Osteocyte (in vitro differentiated cells): ENCODE results near the gene GNAO1. TPM values are rescaled to one million over a fixed set of nuclear protein-coding genes. Genes with fewer than 3 reads are reported as not detected.

Experiments
- DNase-seq: peaks from one replicate; pipeline ENCODE4 v3.0.0; 2021; ENCODE audit warnings: mixed read lengths; ENCODE audit not compliant: unreplicated experiment; ENCODE audit errors: extremely low spot score
- H3K27ac Mint-ChIP-seq: one replicate; pipeline ENCODE4 v1.8.0; 2021; ENCODE audit warnings: mild to moderate bottlenecking, mixed read lengths; ENCODE audit not compliant: unreplicated experiment
- H3K27me3 Mint-ChIP-seq: one replicate; pipeline ENCODE4 v1.8.0; 2021; ENCODE audit warnings: mixed read lengths; ENCODE audit not compliant: unreplicated experiment
- H3K36me3 Mint-ChIP-seq: one replicate; pipeline ENCODE4 v1.8.0; 2021; ENCODE audit warnings: mixed read lengths; ENCODE audit not compliant: unreplicated experiment
- H3K4me1 Mint-ChIP-seq: one replicate; pipeline ENCODE4 v1.8.0; 2021; ENCODE audit warnings: mixed read lengths; ENCODE audit not compliant: unreplicated experiment
- H3K4me3 Mint-ChIP-seq: one replicate; pipeline ENCODE4 v1.8.0; 2021; ENCODE audit warnings: mild to moderate bottlenecking, moderate library complexity, mixed read lengths; ENCODE audit not compliant: unreplicated experiment
- H3K9me3 Mint-ChIP-seq: one replicate; pipeline ENCODE4 v1.8.0; 2021; ENCODE audit warnings: mixed read lengths; ENCODE audit not compliant: unreplicated experiment
- CTCF ChIP-seq: fragments of 200-600 bp; sonication (generic); IDR thresholded peaks from 2 replicates; pipeline ENCODE4 v1.5.0; 2021; ENCODE audit warnings: antibody characterized with exemption, mild to moderate bottlenecking, moderate library complexity
- total RNA-seq: library from RNA; stranded (reverse); gene quantifications from 2 replicates; pipeline ENCODE4 v1.2.1, GENCODE V29; 2021

GNAO1 gene
- total RNA-seq, 1 donor from 2014 or later = 0.56 TPM

DNA sequence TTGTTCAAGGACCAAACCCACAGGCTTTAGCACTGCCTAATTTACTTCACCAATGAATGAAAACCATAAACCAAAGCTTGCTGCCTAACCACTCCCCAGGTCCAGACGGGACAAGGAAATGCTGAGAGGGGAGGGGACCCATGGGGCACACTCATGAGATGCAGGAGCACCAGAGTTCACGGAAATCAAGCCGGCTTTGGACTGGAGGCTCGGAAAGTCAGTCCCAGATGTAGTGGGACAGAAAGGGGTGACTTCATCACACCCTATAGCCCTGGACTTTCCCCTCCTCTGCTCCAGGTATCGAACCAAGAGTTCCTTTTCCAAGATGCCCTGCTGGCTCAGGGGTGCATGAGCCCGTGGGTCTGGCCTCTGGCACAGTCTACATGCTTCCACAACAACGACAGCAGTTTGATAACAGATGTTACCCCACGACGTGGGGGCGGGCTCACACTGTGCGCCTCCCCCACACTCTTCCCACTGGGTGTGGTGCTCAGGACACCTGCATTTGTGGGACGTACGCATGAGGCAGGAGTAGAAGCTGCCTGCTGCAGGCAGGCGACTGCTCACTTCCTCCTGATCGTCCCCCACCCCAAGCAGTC is 170.9 kb downstream of the GNAO1 start:
- TF ChIP-seq CTCF = no peak
- Mint-ChIP-seq H3K4me3 (no peak overlapping the region), H3K4me1 (peaks cover 18% of the 10 kb centered on the region), H3K27me3 (no peaks in the 10 kb centered on the region), H3K9me3 (no peaks in the 10 kb centered on the region), H3K36me3 (peaks cover 23% of the 10 kb centered on the region), H3K27ac (no peak overlapping the region)
- DNase-seq = no peak

DNA sequence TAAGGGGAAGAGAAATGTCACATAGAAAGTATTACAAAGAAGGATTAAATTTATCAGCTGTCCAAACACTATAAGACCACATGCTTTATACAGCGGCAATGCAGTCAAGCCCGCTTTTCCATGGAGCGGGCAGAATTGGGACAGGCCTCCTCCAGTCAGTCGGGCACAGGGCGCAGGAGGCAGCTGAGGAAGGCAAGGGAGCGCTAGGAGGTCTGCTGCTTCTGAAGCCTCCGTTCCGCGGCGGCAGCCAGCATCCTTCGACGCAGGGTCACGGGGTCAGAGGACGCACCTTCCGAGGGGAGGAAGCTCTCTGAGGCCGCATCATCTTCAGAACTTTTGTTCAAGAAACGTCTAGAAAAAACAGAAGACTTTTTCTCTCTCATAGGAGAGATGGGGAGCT is 171.4 kb downstream of the GNAO1 start:
- TF ChIP-seq CTCF = no peak
- H3K27ac Mint-ChIP-seq = no peak overlapping the region
- H3K36me3 Mint-ChIP-seq = peaks cover 26% of the 10 kb centered on the region
- no peak for DNase-seq
- no peaks in the 10 kb centered on the region for H3K27me3 Mint-ChIP-seq
- peaks cover 12% of the 10 kb centered on the region for H3K4me1 Mint-ChIP-seq
- H3K4me3 Mint-ChIP-seq = no peak overlapping the region
- no peaks in the 10 kb centered on the region for H3K9me3 Mint-ChIP-seq

DNA sequence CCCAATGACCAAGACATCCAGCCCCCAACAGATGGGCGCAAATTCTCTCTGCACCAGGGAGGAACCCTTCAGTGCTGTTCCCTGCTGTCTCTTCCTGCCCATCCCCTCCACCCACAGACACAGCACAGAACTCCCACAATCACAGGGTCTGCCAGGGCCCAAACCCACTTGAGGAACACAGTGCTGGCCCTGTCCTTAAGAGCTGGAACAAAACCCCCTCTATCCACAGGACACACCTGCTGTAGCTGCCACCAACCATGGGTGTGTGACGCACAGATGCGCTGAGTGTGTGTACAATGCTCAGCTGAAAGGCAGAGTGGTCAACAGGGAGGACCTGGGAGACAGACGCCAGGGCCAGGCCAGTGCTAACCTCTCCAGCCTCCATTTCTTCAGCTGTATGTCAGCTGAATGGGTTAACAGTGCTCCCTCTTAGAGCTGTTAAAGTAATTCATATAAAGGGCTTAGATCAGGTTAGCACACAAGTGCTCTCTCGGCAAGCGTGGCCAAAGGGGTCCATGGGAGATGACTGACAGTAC is 172.0 kb downstream of the GNAO1 start:
- no peak for DNase-seq
- Mint-ChIP-seq H3K4me1 (peaks cover 7% of the 10 kb centered on the region), H3K27ac (no peak overlapping the region), H3K27me3 (no peaks in the 10 kb centered on the region), H3K36me3 (peaks cover 29% of the 10 kb centered on the region), H3K9me3 (no peaks in the 10 kb centered on the region), H3K4me3 (no peak overlapping the region)
- no peak for TF ChIP-seq CTCF

- H3K4me3 Mint-ChIP-seq = no peak overlapping the region
- DNase-seq = no peak
- H3K4me1 Mint-ChIP-seq = peaks cover 3% of the 10 kb centered on the region
- H3K36me3 Mint-ChIP-seq = peaks cover 35% of the 10 kb centered on the region
- no peak for TF ChIP-seq CTCF
- H3K27ac Mint-ChIP-seq = no peak overlapping the region
- no peaks in the 10 kb centered on the region for H3K27me3 Mint-ChIP-seq
- no peaks in the 10 kb centered on the region for H3K9me3 Mint-ChIP-seq
Measured at GRCh38 chr16:56363781-56364565, 172.7 kb downstream of the GNAO1 start.

DNA sequence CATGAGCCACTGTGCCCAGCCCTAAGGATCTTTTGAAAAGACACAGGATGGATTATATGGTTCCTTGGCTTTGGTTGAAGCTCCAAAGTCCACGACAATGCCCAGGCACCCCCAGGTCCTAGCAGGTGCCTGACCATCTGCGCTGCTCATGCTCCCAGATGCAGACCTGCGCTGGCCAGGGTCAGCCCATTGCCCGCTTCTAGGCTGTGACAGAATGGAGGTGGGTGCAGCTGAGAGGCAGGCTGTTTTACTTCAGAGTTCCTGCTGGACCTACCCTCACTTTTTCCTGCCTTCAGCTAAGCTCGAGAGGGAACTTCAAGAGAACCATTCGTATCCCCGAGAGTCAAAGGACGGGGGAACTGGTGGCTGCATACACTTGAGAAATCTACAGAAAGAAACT is 173.6 kb downstream of the GNAO1 start:
- TF ChIP-seq CTCF = no peak
- no peak for DNase-seq
- H3K9me3 Mint-ChIP-seq = no peaks in the 10 kb centered on the region
- no peaks in the 10 kb centered on the region for H3K27me3 Mint-ChIP-seq
- H3K4me1 Mint-ChIP-seq = peaks cover 3% of the 10 kb centered on the region
- H3K4me3 Mint-ChIP-seq = no peak overlapping the region
- peaks cover 36% of the 10 kb centered on the region for H3K36me3 Mint-ChIP-seq
- H3K27ac Mint-ChIP-seq = no peak overlapping the region
